T1000 (cell line): Measurements from ENCODE around the gene LAX1.
"Not testable (repeated sequence)": the region's sequence is repeated elsewhere in the genome, so short reads cannot be mapped to it uniquely, and the experiment has no call there.

Source experiments
- DNase-seq: peaks from one replicate; lab custom pipeline; 2025; ENCODE audit warnings: mixed read lengths; lab: John Stamatoyannopoulos, UW

The LAX1 gene

GRCh38 chr1:203768256-203768655 is 3.3 kb downstream of the LAX1 start:
- DNase-seq, result no peak

GRCh38 chr1:203769505-203770343 is 4.7 kb downstream of the LAX1 start:
- DNase-seq, result no peak

GRCh38 chr1:203771901-203772301 is 6.9 kb downstream of the LAX1 start:
- no peak for DNase-seq

GRCh38 chr1:203772836-203773235 is 7.9 kb downstream of the LAX1 start:
- no peak for DNase-seq

- no peak for DNase-seq
These were observed 11.7 kb downstream of the LAX1 start for GRCh38 chr1:203776636-203777035.

GRCh38 chr1:203777596-203777995 is 12.6 kb downstream of the LAX1 start:
- no peak for DNase-seq

- DNase-seq, result no peak
These were observed 13.2 kb downstream of the LAX1 start for GRCh38 chr1:203778146-203778545.

GRCh38 chr1:203778789-203779188 is 13.8 kb downstream of the LAX1 start:
- no peak for DNase-seq

GRCh38 chr1:203781962-203782361 is 17.0 kb downstream of the LAX1 start:
- no peak for DNase-seq

- DNase-seq, result no peak
These were observed 25.0 kb downstream of the LAX1 start for GRCh38 chr1:203789966-203790365.

- DNase-seq, result no peak
These were observed 26.5 kb downstream of the LAX1 start for GRCh38 chr1:203791498-203791897.

GRCh38 chr1:203792486-203792885 is 27.5 kb downstream of the LAX1 start:
- no peak for DNase-seq

GRCh38 chr1:203793561-203793960 is 28.6 kb downstream of the LAX1 start:
- DNase-seq, result not testable (repeated sequence)

GRCh38 chr1:203794764-203795440 is 29.9 kb downstream of the LAX1 start:
- DNase-seq, result no peak

- DNase-seq, result peak; percentile 97
These were observed 30.7 kb downstream of the LAX1 start, which contains the start of the genes ZBED6 and ZC3H11A for GRCh38 chr1:203795441-203796235. Gene ZBED6 (plus strand): TSS chr1:203795623. CDS start chr1:203797523, 1,900 bp downstream. Gene ZC3H11A (plus strand): TSS chr1:203795623. CDS start chr1:203817071, 21,448 bp downstream.

GRCh38 chr1:203796236-203796605 is 31.2 kb downstream of the LAX1 start:
- no peak for DNase-seq

- no peak for DNase-seq
These were observed 32.2 kb downstream of the LAX1 start for GRCh38 chr1:203797216-203797615.

- DNase-seq, result no peak
These were observed 33.1 kb downstream of the LAX1 start for GRCh38 chr1:203797948-203798655.

GRCh38 chr1:203799157-203799556 is 34.2 kb downstream of the LAX1 start:
- DNase-seq, result no peak

- DNase-seq, result no peak
These were observed 35.0 kb downstream of the LAX1 start for GRCh38 chr1:203799971-203800370.

- DNase-seq, result no peak
These were observed 40.7 kb downstream of the LAX1 start for GRCh38 chr1:203805689-203806088.

GRCh38 chr1:203807196-203807595 is 42.2 kb downstream of the LAX1 start:
- no peak for DNase-seq
